Tibial nerve (tissue), 4 donors: ENCODE measurements around the gene ITPRIPL2.

Source experiments
- EP300 ChIP-seq, 2 donors: sonication (generic); formaldehyde crosslinking; IDR thresholded peaks; one replicate each; pipeline ENCODE4 v1.6.1; 2017; ENCODE audit warnings: antibody characterized with exemption in 2 of 2, mild to moderate bottlenecking in 1 of 2
- POLR2A ChIP-seq, 2 donors: fragments of 450-650 bp; IDR thresholded peaks; one replicate each; pipeline ENCODE4 v1.6.1; 2017; ENCODE audit warnings: antibody characterized with exemption in 2 of 2, mild to moderate bottlenecking in 2 of 2, moderate library complexity in 2 of 2
- TF ChIP-seq, protein P1 (sequence below), 5 experiments: fragments of 200-600 bp in 3 of 5; fragments of 450-650 bp in 2 of 5; sonication (generic) in 3 of 5; IDR thresholded peaks; one replicate each; pipeline ENCODE4 v1.5.1; 2016 to 2019; ENCODE audit warnings: antibody characterized with exemption in 5 of 5, mild to moderate bottlenecking in 3 of 5, moderate library complexity in 2 of 5

DNA sequence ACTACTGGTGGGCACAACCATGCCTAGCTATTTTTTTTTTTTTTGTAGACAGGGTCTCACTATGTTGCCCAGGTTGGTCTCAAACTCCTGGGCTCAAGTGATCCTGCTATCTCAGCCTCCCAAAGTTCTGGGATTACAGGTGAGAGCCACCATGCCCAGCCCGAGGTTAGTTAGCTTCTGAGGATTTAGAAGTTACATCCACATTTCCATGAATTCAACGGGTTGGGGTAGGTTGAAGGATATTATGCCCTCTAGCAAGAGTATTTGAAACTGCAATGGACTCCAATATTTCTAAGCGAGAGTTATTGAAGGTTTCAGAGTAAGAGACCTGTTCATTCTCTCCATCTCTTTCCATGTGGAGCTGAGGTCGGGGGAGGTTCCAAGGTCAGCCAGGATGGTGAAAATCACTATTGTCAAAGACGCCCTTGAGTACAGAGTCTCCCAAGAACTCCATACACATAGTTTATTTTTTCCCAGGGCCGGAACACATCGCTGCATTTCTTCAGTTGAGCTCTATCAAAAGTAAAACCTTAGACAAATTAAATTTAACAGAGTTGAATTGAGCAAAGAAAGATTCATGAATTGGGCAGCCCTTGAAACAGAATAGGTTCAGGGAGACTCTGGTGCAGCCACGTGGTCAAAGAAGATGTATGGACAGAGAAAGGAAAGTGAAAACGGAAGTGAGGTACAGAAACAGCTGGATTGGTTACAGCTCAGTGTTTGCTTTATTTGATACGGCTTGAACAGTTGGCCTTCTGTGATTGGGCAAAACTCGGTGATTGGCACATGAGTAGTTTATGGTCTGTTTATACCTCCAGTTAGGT lies 19.0 kb upstream of the ITPRIPL2 start:
- TF ChIP-seq EP300 (IDR thresholded peaks at IDR 0.05) = no peak
- TF ChIP-seq, protein P1, sequence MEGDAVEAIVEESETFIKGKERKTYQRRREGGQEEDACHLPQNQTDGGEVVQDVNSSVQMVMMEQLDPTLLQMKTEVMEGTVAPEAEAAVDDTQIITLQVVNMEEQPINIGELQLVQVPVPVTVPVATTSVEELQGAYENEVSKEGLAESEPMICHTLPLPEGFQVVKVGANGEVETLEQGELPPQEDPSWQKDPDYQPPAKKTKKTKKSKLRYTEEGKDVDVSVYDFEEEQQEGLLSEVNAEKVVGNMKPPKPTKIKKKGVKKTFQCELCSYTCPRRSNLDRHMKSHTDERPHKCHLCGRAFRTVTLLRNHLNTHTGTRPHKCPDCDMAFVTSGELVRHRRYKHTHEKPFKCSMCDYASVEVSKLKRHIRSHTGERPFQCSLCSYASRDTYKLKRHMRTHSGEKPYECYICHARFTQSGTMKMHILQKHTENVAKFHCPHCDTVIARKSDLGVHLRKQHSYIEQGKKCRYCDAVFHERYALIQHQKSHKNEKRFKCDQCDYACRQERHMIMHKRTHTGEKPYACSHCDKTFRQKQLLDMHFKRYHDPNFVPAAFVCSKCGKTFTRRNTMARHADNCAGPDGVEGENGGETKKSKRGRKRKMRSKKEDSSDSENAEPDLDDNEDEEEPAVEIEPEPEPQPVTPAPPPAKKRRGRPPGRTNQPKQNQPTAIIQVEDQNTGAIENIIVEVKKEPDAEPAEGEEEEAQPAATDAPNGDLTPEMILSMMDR (IDR thresholded peaks at IDR 0.05) = no peak
- TF ChIP-seq POLR2A (IDR thresholded peaks at IDR 0.05) = no peak
